GM18873 (cell line): ENCODE results near the gene NUPR2.
A peak's percentile ranks its signal among the peaks of the same experiment; 100 is the strongest.
"Not testable (repeated sequence)": the region's sequence is repeated elsewhere in the genome, so short reads cannot be mapped to it uniquely, and the experiment has no call there.

Source experiments
- ATAC-seq: cut with Tn5 transposase; IDR thresholded peaks from one replicate; pipeline ENCODE4 v1.9.1; 2021; ENCODE audit warnings: mild to moderate bottlenecking, moderate library complexity, moderate number of reproducible peaks; ENCODE audit not compliant: unreplicated experiment, low FRiP score

NUPR2 gene

DNA sequence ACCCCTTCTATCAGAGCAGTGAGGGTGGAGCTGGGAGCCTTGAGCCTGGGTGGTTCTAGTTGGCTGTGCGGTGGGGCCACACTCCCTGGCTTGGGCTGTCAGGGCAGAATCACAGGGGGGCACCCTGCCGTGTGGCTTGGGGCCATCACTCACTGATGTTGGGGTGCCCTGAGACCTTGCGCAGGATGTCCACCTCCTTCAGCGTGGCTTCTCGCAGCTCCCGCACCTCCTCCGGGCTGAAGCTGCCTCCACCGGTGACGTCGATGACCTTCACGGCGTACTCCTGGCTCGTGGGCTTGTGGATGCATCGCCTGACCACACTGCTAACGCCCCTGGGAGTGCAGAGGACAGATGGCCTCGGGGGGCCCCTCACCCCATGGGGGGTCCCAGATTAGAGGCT, 28.8 kb downstream of the NUPR2 start:
- ATAC-seq: no peak

DNA sequence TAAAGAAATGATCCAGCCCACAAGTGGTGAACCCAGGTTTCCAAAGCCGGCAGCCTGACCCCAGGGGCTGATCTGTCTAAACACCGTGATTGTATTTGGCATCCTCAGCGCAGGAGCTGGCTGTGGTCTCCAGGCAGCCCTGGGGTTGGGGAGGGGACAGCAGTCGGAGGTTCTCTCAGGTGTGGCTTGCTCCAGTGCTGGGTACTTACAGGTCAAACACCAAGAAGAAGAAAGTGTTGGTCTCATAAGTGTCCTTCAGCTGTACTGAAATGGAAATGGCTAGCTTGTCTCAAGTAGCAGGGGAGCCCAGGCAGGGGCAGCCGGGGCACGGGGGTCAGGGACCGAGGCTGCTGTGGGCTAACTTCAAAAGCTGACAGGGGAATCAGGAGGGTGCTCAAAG, 29.5 kb downstream of the NUPR2 start:
- no peak for ATAC-seq

DNA sequence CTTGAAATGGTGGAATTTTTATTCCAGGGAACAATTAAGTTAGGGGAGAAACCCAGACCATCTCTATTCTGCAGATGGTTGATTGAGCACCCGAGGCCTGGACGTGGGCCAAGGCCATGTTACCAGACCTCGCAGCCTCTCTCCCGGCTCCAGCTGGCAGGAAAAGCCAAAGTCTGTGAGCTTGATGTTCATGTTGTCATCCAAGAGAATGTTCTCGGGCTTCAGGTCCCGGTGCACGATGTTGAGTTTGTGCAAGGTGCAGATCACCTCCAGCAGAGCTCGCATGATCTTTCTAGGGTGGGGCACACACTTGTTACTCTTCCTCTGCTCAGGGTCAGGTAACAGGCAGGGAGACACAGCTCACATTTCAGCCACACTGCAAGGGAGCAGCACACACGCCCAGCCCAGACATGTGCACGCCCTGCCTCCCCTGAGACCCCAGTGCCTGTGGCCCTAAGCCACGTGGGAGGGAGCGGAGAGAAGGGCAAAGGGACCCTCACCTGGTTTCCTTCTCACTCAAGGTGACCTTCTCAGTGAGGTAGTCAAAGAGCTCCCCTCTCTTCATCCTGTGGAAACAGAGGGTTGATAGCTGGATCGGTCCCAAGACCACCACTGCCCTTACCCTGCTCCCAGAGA, 32.9 kb downstream of the NUPR2 start:
- ATAC-seq: no peak

- no peak for ATAC-seq
Measured at GRCh38 chr7:56081626-56082340, 34.4 kb downstream of the NUPR2 start.

DNA sequence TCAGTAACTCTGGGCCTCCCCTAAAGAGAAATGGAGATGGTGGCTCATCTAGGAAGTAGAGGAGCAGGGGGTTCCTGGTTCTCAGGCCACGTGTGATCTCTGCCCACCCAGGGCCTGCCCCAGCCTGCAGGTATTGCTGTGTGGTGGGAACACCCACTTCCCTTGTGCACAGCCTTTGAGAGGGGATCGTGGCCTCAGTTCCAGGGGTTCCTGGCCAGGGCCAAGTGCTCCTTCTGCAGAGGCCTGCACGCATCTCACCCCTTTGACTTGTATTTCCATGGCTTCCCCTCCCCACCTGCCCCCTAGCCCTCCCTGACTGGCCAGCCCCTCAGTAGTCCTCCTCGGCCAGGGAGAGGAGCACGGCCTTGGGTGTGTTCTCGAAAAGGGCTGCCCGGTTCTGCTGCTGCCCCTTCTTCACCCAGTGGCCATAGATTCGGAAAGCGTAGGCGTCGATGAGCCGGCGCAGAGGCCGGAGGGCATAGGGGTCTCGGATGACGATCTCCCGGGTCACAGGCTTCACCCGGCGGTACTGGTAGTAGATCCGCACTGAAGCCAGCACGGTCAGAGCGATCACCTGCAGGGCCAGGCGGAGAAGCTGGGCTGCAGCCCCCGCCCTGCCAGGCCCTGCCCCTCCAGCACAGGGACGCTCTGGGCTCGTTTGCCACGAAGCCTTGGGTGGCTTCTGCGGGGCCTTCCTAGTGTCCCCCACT, 35.3 kb downstream of the NUPR2 start:
- not testable (repeated sequence) for ATAC-seq

GRCh38 chr7:56079450-56080185, 36.6 kb downstream of the NUPR2 start:
- no peak for ATAC-seq

- no peak for ATAC-seq
Measured at GRCh38 chr7:56078196-56078595, 38.0 kb downstream of the NUPR2 start.

DNA sequence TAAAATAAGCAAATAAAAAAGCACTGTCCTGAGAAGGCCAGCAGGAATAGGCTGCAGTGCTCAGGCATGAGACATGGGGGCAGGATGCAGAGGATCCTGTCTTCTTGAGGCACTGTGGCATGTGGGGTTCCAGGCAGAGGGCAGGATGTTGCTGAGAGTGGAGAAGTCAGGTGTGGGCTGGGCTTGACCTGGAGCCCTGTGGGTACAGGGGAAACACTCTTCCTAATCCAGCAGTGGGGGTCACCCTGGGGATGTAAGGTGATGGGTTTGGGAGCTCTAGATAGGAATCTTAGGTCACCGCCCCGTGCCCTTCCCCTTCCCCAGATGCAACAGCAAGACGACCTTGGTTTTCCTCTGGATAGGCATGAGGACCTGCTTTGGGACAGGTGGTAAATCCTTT, 38.5 kb downstream of the NUPR2 start:
- no peak for ATAC-seq

DNA sequence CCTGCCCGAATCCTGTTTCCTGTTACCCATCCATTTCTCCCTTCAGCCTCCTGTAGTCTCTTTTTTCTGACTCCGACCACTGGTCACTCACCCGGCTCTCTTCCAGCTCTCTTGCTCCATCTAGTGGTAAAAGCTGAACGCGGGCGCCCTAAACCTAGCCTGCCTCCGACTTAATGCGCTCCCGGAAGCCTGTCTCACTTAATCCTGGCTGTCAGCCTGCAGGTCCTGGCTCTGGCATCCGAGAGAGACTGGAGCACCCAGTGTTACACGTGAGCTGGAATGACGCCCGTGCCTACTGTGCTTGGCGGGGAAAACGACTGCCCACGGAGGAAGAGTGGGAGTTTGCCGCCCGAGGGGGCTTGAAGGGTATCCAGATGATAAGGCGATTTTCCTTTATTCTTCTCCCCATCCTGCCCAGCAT, 41.8 kb downstream of the NUPR2 start:
- peak; percentile 56 for ATAC-seq

- not testable (repeated sequence) for ATAC-seq
Measured at GRCh38 chr7:56066376-56066775, 49.8 kb downstream of the NUPR2 start.
